ENCODE measurements around the gene IDUA.

Gene IDUA

DNA sequence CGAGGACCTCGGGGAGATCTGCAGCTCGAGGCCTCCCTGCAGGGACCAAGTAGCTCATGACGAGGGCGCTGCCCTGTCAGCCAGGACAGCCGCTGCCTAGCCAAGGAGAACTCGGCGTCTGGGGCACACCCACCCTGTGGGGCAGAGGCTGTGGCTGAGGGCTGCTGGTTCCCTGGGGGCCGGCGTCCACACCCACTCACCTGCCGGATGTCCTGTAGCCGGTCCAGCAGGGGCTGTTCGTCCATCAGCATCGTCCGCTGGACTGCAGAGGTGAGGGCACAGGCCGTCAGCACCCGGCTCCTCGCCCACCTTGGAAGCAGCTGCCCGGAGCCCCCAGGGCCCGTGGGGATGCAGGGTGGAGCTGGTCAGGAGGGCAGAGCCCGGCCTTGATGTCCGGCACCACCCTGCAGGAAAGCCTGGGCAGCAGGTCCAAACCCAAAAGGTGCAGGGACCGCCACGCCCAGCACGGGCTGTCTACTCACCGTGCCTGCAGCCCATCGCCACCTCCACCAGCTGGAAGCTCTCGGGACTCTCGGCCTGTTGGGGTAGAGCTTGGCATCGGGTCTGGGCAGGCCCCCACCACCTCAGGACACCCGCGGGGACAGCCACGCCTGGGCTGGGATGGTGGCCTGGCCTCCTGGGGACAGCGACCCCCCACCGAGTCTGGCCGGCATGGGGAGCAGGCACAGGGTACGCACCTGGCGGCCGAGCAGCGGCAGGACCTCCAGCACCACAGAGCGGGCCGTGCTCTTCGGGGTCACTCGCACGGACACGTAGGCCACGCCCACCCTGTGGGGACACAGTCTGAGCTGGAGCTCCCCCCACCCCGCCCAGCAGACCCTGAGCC is 20.4 kb upstream of the IDUA start:
- peaks cover 10% of the 10 kb centered on the region for H3K36me3 ChIP-seq (ENCODE audit: control insufficient read depth, insufficient read depth, low read length)
- no peaks in the 10 kb centered on the region for H3K4me1 ChIP-seq (ENCODE audit: control insufficient read depth, insufficient read depth, low read length)
- H3K9ac ChIP-seq (ENCODE audit: low read length) = no peak overlapping the region
- H3K27me3 ChIP-seq (ENCODE audit: control insufficient read depth, insufficient read depth, low read length) = no peaks in the 10 kb centered on the region
- no peak overlapping the region for H3K4me3 ChIP-seq (ENCODE audit: low read length)
- no peak overlapping the region for H3K27ac ChIP-seq (ENCODE audit: low read depth, low read length)

DNA sequence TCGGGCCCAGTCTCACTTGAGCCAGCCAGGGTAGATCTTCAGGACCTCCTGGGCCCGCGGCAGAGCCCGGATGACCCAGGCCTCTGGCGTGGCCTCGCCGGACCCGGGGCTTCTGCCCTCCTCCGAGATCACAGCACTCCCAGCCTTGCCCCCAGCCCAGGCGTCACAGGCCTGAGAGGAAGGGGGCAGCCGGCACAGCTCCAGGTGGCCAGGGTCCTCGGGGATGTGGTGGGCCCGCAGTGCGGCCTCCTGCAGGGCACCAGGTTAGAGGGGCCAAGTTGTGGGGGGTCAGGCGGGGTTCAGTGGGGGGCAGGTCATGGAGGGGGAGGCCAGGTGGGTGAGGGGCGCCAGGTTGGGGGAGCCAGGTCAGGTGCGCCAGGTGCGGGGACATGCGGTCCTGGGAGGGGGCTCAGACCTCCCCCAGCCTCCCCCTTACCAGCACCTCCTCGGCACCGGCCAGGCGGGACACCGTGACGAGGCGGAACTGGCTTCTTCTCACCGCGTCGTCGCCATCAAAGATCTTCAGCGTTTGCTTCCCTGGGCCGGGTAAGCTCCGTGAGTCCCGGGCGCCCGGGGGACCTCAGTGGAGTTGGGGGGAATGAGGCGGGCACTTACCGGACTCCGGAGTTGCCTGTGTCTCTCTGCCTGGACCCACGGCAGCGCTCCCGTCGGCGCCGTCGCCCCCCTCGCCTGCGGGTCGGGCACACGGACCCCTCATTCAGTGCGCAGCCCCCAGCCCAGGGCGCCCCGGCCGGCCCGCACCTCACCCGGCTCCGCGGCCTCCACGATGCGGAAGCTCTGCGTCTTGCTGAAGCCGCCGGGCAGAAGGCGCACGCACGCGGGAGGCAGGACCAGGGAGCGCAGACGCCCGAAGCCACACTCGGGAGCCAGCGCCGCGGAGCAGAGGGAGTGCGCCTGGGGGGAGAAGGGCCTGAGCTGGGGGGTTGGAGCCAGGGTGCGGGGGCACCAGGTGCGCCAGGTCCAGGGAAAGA is 19.4 kb upstream of the IDUA start:
- no peak overlapping the region for H3K4me3 ChIP-seq (ENCODE audit: low read length)
- H3K36me3 ChIP-seq (ENCODE audit: control insufficient read depth, insufficient read depth, low read length) = peaks cover 2% of the 10 kb centered on the region
- H3K27ac ChIP-seq (ENCODE audit: low read depth, low read length) = no peak overlapping the region
- H3K4me1 ChIP-seq (ENCODE audit: control insufficient read depth, insufficient read depth, low read length) = peaks cover 7% of the 10 kb centered on the region
- H3K9ac ChIP-seq (ENCODE audit: low read length) = no peak overlapping the region
- H3K27me3 ChIP-seq (ENCODE audit: control insufficient read depth, insufficient read depth, low read length) = no peaks in the 10 kb centered on the region

- Histone ChIP-seq H3K36me3 (ENCODE audit: control insufficient read depth, insufficient read depth, low read length) (peaks cover 2% of the 10 kb centered on the region), H3K27ac (ENCODE audit: low read depth, low read length) (no peak overlapping the region), H3K4me3 (ENCODE audit: low read length) (no peak overlapping the region), H3K4me1 (ENCODE audit: control insufficient read depth, insufficient read depth, low read length) (peaks cover 11% of the 10 kb centered on the region), H3K27me3 (ENCODE audit: control insufficient read depth, insufficient read depth, low read length) (no peaks in the 10 kb centered on the region), H3K9ac (ENCODE audit: low read length) (no peak overlapping the region)
Observed at GRCh38 chr4:968221-968620, 18.6 kb upstream of the IDUA start.

- peaks cover 2% of the 10 kb centered on the region for H3K36me3 ChIP-seq (ENCODE audit: control insufficient read depth, insufficient read depth, low read length)
- H3K4me1 ChIP-seq (ENCODE audit: control insufficient read depth, insufficient read depth, low read length) = peaks cover 11% of the 10 kb centered on the region
- no peak overlapping the region for H3K9ac ChIP-seq (ENCODE audit: low read length)
- no peak overlapping the region for H3K27ac ChIP-seq (ENCODE audit: low read depth, low read length)
- H3K27me3 ChIP-seq (ENCODE audit: control insufficient read depth, insufficient read depth, low read length) = no peaks in the 10 kb centered on the region
- H3K4me3 ChIP-seq (ENCODE audit: low read length) = no peak overlapping the region
Observed at GRCh38 chr4:968621-969394, 18.0 kb upstream of the IDUA start.

DNA sequence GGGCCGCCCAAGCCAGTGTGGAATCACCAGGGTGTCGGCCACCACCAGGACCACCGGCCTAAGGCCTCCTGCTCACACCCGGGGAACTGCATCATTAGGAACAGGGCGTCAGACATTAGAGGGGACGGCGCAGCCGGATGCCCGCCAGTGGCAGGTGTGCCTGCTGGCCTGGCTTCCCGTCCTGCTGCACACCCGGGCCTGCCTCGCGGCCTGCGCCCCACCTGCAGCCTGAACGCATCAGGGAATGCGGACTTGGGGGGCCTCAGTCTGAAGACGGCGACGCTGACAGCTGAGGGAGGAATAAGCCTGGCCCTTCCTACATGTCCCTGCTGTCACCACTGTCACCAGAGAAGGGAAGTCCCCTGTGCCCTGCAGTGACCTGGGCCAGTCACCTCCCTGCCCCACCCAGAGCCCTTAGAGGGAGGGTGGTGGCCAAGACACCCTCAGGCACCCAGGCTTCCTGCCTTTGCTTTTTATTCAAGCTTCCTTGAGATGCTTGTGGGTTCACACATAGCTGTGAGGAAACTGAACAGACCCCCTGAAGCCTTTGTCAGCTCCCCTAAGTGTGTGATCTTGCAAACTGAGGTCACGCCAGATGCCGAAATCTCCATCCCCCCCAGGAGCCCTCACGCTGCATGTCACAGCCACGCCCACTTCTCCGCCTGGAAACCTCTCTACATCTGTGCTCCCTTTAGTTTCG is 16.6 kb upstream of the IDUA start:
- peaks cover 11% of the 10 kb centered on the region for H3K4me1 ChIP-seq (ENCODE audit: control insufficient read depth, insufficient read depth, low read length)
- no peak overlapping the region for H3K4me3 ChIP-seq (ENCODE audit: low read length)
- no peak overlapping the region for H3K9ac ChIP-seq (ENCODE audit: low read length)
- H3K36me3 ChIP-seq (ENCODE audit: control insufficient read depth, insufficient read depth, low read length) = no peaks in the 10 kb centered on the region
- no peaks in the 10 kb centered on the region for H3K27me3 ChIP-seq (ENCODE audit: control insufficient read depth, insufficient read depth, low read length)
- no peak overlapping the region for H3K27ac ChIP-seq (ENCODE audit: low read depth, low read length)

DNA sequence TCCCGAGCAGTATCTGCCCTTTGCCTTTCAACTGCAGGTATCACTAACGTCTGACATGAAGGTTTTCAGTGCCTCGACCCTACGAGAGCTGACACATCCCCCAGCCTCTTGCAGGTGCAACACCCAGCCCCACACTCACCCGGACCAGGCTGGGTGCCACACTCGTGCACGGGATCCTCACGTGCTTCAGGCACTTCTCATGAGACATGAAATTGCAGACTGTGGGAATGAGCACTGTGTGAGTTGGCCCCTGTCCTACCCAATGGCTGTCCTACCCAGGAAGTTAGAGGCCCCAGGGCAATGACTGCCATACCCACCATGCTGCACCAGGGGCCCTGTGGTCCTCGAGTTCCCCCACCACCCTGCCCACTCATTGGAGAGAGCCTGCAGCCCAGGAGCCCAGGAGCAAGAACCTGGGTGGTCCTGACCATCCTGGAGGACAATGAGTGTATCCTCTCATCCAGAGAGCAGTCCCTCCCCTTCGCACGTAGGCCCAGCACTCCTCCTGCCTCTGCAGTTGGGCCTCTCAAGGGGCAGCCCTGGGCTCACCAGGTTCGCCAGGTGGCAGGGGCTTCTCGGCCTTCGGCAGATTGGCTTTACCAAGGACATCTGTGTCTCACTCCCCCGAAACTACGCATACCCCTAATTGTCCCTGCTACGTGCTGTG is 15.9 kb upstream of the IDUA start:
- H3K9ac ChIP-seq (ENCODE audit: low read length) = no peak overlapping the region
- no peak overlapping the region for H3K27ac ChIP-seq (ENCODE audit: low read depth, low read length)
- H3K4me1 ChIP-seq (ENCODE audit: control insufficient read depth, insufficient read depth, low read length) = peaks cover 11% of the 10 kb centered on the region
- H3K27me3 ChIP-seq (ENCODE audit: control insufficient read depth, insufficient read depth, low read length) = no peaks in the 10 kb centered on the region
- peak overlapping the region; percentile 40 for H3K4me3 ChIP-seq (ENCODE audit: low read length)
- H3K36me3 ChIP-seq (ENCODE audit: control insufficient read depth, insufficient read depth, low read length) = no peaks in the 10 kb centered on the region

DNA sequence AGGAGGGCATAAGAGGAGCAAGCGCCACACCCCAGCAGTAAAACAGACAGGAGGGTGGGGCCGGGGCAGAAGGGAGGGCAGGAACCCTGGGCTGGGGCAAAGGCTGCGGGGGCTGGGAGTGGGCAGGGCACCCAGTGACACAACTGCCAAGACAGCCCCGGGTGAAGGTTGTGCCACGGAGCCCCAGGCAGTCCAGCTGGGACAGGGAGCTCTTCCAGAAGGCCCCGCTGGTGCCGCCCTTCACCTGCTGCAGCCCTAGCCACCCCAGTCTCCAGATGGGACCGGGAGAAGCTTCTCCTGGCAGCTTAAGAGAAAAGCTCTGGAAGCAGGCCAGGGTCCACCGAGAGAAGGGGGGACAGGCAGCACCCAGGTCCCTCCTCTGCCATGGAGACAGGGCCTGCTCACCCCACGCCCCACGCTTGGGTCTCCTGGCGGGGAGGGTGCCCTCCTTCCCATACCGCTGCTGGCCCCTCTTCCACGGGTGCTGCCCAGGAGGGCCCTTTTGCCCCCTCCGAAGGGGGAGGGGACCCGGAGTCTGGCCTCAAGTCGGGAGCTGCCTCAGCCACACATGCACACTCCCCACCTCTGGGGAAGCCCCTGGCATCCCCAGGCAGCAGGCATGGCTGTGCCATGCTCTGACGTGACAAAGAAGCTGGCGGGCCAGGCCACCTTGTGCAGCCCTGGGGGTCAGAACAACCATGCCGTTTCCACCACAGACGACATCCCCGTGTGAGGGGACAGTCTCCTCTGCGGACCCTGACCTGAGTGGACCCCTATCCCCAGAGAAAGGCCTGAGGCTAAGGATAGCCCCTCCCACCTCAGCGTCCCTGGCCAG is 15.0 kb upstream of the IDUA start:
- Histone ChIP-seq H3K27me3 (ENCODE audit: control insufficient read depth, insufficient read depth, low read length) (no peaks in the 10 kb centered on the region), H3K4me1 (ENCODE audit: control insufficient read depth, insufficient read depth, low read length) (peaks cover 11% of the 10 kb centered on the region), H3K36me3 (ENCODE audit: control insufficient read depth, insufficient read depth, low read length) (no peaks in the 10 kb centered on the region), H3K9ac (ENCODE audit: low read length) (peak overlapping the region; percentile 40), H3K4me3 (ENCODE audit: low read length) (peak overlapping the region; percentile 72), H3K27ac (ENCODE audit: low read depth, low read length) (no peak overlapping the region)

GRCh38 chr4:972651-973424 is 14.0 kb upstream of the IDUA start:
- Histone ChIP-seq H3K9ac (ENCODE audit: low read length) (peak overlapping the region; percentile 68), H3K4me3 (ENCODE audit: low read length) (peak overlapping the region; percentile 72), H3K36me3 (ENCODE audit: control insufficient read depth, insufficient read depth, low read length) (no peaks in the 10 kb centered on the region), H3K4me1 (ENCODE audit: control insufficient read depth, insufficient read depth, low read length) (peaks cover 11% of the 10 kb centered on the region), H3K27me3 (ENCODE audit: control insufficient read depth, insufficient read depth, low read length) (no peaks in the 10 kb centered on the region), H3K27ac (ENCODE audit: low read depth, low read length) (no peak overlapping the region)

DNA sequence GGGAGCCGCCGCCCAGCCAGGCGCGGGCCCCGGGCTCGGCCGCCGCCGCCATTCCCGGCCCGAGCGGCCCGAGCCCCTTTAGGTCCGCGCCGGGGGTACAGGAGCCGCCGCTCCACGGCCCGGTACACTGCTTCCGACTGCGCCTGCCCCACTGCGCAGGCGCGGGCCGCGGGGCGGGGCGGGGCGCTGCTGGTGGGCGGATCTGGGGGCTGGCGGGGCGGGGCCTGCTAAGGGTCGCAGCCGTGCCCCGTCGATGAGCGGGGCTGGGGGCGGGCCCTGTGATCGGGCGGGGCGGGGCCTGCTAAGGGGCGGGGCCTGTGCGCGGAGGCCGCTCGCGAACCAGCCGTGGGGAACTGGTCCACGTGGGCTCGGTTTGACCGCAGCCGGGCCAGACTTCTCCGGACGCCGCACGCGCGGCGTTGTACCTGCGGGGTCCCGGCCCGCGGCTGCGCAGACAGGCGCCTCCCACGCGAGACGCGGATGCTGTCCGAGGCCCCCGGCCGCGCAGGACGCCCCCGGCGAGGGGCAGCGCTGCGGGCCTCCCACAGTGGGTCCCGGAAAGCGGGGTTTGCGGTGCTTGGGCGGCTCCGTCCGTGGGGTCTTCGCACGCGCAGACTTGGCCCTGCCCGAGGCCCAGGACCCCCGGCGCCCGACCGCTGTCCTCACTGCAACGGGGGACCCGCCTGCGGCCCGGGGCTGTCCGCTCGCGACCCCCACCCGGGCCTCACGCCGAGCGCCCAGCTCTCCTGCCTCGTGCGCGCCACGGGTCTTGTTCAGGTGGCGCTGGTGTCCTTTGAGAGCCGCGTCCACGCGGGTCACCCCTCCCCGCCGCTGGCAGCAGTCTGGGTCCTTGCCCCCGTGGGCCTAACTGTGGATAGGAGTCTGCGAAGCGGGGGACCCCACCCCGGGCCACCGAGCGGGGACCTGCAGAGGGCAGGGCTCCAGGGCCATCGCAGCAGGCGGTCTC is 13.1 kb upstream of the IDUA start, which contains the start of gene DGKQ:
Gene DGKQ, minus strand, starts transcription at position 139 of the 967 bp plus-strand sequence. Its CDS starts 87 bp downstream, at position 52.
- no peak within 1 kb of the TSS for H3K27ac ChIP-seq (ENCODE audit: low read depth, low read length)
- H3K9ac ChIP-seq (ENCODE audit: low read length) = peak within 1 kb of the TSS; percentile 68
- H3K4me1 ChIP-seq (ENCODE audit: control insufficient read depth, insufficient read depth, low read length) = peaks cover 11% of the 10 kb centered on the region
- H3K27me3 ChIP-seq (ENCODE audit: control insufficient read depth, insufficient read depth, low read length) = no peaks in the 10 kb centered on the region
- H3K4me3 ChIP-seq (ENCODE audit: low read length) = peak within 1 kb of the TSS; percentile 72
- no peaks in the 10 kb centered on the region for H3K36me3 ChIP-seq (ENCODE audit: control insufficient read depth, insufficient read depth, low read length)

Data from rectal smooth muscle tissue (tissue), 1 donor.